NCI-H524 treated with DMSO at 0.1 percent for 48 hours (cell line): ENCODE measurements around the gene CBARP.
A peak's percentile ranks its signal among the peaks of the same experiment; 100 is the strongest.

Source experiments
- DNase-seq: peaks from one replicate; lab custom pipeline; 2025; lab: John Stamatoyannopoulos, UW

Gene CBARP

GRCh38 chr19:1226227-1226518 is 11.6 kb downstream of the CBARP start:
- no peak for DNase-seq

DNA sequence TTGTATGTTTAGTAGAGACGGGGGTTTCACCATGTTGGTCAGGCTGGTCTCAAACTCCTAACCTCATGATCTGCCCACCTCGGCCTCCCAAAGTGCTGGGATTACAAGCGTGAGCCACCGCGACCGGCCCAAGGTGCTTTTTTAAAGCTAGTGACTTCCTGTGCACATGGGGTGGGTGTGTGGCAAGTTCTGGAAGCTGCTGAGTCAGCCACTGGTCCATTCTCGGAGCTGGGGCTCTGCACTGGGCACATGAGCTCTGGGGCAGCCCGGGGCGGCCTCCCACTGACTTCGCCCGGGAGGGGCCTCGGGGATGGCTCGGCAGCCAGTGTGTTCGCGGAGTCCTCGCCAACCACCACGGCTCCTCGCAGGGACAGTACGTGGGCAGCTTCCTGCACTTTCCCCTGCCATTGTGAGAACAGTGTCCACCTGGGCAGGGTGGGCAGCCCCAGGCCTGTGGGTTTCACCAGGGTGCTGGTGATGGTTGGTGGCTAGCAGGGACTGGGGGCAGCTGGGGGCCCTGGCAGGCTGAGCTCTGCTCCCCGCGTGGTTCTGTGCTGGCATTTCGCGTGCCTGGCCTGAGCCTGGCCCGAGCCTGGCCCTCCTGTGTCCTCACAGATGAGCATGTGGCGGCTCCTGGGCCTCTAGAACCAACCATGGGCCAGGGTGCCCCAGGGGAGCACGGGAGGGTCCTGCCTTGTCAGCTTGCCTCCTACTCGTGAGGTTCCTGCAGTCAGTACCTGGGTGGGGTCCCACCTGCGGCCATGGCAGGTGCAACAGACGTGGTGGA is 12.2 kb downstream of the CBARP start:
- DNase-seq: no peak

DNA sequence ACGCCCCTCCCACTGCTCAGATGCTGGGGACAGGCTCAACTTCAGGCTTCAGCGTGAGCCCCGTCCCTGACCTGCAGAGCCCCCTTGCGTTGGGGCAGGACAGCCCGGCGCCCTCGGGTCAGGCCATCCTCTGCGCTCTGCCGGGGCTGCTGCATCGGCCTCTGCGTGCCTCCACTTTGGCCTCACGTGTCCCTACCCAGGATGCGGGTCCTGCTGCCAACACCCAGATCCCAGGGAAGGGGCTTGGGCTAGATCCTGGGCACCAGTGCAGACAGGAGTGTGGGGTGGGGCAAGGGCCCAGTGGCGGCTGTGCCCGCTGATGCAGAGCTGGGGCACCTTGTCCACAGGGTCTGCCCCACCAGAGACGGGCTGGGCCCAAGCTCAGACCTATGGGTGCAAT is 13.0 kb downstream of the CBARP start:
- no peak for DNase-seq

GRCh38 chr19:1224047-1224825 is 13.6 kb downstream of the CBARP start:
- no peak for DNase-seq

DNA sequence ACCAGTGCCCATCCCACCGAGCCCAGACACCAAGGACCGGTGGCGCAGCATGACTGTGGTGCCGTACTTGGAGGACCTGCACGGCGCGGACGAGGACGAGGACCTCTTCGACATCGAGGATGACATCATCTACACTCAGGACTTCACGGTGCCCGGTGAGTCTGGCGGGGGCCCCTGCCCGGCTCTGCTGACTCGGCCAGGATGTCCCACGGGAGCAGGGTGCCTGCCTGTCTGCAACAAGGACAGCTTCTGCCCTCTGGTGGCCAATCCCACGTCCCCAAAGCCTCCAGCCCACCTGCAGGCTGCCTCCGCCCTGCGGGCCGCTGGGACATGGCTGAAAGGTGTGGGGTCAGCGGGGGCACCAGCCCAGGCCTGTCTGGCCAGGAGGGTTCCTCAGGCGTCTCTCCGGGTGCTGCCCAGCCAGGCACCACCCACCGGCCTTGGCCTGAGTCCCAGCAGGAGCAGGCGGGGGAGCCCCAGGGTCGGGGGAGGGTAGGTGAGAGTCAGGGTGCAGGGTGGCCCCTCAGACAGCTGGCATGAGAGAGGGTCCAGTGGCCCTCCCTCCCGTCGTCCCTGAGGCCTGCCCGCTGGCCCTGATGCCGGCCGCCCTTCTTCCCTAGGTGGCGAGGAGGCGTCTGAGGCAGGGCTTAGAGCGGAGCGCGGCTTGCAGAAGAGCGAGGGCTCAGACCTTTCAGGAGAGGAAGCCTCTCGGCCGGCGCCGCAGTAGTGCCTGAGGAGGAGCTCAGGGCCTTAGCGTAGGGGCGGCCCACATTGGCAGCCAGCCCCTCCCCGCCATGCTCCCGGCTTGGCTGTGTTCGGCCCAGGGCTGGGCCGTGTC is 14.6 kb downstream of the CBARP start:
- DNase-seq: no peak

GRCh38 chr19:1222394-1222793 is 15.4 kb downstream of the CBARP start:
- DNase-seq: no peak

DNA sequence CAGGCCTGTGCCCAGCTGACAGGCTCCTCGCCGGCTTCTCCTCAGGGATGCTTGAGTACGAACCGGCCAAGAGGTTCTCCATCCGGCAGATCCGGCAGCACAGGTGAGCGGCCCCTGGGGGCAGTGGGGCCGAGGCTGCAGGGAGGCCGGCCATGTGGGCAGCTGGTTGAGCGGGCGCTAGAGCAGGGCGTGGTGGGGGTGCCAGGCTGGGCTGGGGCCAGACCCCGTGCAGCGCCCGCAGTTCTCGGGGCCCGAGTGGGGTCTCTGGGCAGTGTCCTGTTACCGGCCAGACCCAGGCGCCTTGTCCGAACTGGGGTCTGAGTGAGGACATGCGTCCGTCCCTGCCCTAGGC is 15.9 kb downstream of the CBARP start:
- DNase-seq: no peak

DNA sequence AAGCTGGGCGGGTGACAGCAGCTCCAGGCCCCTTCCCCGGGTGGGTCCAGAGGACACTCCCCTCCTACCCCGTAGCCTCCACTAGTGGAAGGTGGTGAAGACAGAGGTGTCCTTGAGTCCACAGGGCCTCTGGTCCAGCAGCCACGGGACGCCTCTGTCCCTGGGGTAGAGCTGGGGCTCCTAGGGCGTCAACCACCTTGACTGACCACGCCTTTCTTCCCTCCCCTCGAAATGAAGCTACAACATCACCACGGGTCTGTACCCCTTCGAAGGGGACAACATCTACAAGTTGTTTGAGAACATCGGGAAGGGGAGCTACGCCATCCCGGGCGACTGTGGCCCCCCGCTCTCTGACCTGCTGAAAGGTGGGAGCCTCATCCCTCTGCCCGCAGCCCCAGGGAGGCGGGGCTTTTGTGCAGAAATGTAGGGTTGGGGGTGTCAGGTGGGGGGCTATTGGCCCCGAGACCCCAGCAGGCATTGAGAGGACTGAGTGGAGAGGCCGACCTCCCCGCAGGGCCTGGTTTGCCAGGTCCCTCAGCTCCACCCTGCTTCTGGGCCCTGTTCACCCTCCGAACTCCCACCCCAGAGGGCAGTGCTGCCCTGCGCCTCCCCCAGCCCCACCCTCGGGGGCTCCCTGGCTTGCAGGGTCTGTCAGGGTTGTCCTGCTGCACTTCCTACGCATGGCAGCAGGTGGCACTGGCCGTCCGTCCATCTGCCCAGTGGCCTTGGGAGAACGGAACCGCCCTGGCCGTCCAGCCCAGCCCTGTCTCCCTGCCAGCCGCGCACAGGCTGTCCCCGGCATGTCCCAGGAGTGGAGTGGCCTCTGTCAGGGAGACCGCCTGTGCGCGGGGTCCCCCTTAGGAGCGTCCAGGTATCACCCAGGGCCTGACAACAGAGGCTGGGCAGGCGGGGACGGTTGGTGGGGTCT is 16.6 kb downstream of the CBARP start:
- no peak for DNase-seq

DNA sequence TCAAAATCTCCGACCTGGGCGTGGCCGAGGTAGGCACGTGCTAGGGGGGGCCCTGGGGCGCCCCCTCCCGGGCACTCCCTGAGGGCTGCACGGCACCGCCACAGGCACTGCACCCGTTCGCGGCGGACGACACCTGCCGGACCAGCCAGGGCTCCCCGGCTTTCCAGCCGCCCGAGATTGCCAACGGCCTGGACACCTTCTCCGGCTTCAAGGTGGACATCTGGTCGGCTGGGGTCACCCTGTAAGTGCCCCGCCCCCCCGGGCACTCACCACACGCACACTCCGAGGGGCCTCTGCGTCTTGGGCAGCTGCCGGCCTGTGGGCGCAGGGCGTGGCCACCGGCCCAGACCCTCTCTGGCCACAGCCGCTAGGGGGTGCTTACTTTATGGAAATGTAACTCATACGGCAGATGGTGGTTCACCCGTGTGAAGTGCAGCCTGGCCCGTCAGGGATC is 17.3 kb downstream of the CBARP start:
- peak; percentile 39 for DNase-seq

DNA sequence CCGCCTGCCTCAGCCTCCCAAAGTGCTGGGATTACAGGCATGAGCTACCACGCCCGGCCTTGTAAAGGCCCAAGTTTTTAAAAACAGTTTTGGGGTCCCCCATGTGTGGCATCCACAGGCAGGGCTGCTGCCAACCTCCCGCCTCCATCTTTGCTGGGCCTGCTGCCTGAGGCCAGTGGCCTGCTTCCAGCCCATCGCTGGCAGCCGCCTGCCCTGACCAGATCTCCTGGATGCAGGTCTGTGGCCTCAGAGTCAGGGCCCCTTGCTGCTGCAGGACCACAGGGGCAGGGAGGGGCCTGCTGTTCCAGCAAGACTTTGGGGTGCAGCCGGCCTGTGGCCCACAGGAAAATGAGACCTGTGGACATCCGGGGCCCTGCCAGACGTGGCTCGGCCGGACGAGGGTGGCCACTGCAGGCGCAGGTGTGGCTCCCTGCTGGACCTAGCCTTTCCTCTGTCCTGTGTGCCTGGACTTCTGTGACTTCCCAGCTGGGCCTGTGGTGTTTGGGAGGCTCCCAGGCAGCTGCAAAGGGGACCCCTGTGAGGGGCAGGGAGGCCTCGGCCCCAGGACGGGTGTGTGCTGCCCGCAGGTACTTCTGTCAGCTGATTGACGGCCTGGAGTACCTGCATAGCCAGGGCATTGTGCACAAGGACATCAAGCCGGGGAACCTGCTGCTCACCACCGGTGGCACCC is 17.9 kb downstream of the CBARP start:
- DNase-seq: no peak

DNA sequence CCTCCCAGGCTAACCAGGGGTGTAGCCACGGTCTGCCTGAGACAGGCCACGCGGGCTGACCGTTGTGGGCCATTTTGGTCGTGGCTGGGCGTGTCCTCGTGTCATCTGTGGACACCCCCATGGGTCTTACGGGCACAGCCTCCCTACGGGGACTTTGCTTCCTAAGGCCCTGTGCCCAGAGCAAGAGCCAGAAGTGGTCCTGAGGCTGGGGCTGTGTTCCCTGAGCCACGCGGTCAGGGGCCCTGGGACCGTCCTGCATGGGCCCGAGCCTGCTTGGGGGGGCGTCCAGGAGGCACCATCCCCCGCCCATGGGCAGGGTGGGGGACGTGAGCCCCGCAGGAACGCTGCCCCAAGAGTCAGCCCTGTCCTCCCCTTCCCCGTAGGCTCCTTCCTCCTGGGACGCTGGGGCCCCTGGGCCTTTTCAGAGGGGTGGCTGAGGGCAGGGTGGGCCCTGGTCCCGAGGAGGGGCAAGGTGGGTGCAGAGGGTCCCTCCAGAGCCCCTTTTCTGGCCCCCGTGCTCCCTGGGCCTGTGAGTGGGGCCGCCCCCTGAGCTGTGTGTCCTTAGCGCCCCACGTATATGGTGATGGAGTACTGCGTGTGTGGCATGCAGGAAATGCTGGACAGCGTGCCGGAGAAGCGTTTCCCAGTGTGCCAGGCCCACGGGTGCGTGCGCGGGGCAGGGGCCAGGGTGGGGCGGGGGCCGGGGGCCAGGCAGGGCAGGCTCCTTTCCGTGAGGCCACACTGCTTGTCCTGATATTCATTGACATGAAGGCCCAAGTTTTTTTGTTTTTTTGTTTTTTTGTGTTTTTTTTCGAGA is 18.8 kb downstream of the CBARP start:
- DNase-seq: no peak

- DNase-seq: no peak
These were observed 20.4 kb downstream of the CBARP start for GRCh38 chr19:1217366-1217765.

- DNase-seq: no peak
These were observed 21.0 kb downstream of the CBARP start for GRCh38 chr19:1216756-1217155.

GRCh38 chr19:1214862-1215731 is 22.7 kb downstream of the CBARP start:
- DNase-seq: no peak

DNA sequence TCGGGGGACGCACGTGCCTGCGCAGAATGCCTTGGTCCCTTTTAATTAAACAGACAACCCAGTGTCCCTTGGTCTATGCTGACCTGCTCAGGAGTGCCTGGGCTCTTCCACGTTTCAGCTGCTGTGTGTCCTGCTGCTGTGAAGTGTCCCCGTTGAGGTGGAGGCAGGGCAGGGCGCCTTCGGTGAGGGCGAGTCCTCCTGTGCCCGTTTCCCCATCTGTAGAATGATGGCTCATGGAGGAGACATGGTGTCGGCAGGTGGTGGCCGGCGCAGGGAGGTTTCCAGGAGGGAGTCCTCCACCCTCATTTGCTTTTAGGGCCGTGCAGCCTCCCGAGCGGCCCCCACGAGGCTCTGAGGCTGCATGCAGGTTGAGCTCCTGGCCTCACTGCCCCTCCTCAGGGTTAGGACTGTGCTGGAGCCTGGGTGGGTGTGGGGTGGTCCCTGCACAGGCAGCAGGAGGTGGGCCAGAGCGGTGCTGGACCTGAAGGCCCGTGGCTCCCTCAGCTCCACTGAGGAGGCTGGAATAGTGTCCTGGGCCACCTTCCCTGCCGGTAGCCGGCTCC is 23.4 kb downstream of the CBARP start:
- no peak for DNase-seq

GRCh38 chr19:1213391-1214286 is 24.2 kb downstream of the CBARP start:
- DNase-seq: no peak

DNA sequence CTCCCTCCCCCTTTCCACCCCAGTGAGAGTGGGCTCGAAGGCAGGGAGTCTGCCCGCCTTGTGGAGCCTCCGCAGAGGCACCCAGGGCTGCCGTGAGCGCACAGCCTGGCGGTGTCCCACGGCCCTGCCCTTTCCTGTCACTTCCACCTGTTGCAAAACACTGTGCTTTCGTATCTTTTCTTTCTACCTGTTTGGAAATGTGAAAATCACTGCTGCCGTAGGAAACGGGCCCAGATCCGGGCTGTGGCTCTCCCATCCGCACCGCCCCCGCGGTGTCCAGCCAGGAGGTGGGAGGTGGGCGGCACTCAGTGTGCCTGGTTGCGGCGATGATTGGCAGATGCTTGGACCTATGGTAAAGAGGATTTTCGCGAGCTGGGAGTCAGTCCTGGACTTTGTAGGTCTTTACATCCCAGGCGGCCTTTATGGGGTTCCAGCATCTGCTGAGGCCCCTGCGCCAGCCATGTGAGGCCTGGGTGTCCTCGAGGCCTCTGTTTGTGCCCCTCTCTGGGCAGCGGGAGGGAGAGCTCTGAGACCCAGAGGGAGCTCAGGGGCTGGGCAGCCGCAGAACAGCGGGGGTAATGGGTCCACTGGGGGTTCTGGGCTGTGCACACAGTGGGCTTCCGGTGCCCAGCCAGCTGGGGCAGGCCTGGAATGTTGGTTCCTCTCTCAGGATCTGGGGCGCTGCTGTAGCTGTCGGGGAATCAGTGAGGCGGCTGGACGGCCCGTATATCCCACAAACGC is 26.1 kb downstream of the CBARP start:
- DNase-seq: no peak
